ENCODE measurements around the gene PPM1K.

The PPM1K gene

DNA sequence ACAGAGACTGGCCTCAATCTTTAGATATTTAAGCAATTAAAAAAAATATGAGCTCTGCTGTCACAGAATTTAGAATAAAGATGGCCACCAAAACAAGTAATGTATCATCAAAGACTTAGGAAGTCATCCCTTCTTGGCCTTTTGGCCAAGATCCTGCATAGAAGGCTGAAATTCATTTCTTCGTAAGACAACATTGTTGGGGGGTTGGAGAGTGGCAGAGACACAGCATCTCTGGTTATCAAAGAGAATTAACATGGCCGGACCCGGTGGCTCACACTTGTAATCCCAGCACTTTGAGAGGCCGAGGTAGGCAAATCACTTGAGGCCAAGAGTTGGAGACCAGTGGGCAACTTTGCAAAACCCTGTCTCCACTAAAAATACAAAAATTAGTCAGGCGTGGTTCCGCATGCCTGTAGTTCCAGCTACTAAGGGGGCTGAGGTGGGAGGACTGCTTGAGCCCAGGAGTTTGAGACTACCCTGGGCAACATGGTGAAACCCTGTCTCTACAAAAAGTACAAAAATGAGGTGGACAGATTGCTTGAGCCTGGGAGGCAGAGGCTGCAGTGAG is 4.0 kb downstream of the PPM1K start:
- H3K4me3 ChIP-seq (ENCODE audit: low read depth, low read length) = no peak overlapping the region

GRCh38 chr4:88277711-88278225 is 6.6 kb downstream of the PPM1K start:
- no peak for DNase-seq (ENCODE audit: low read depth)
- no peak overlapping the region for H3K4me3 ChIP-seq (ENCODE audit: low read depth, low read length)

More for the DNA sequence above, 4.0 kb downstream of the PPM1K start:
- DNase-seq (ENCODE audit: low read depth) = no peak

DNA sequence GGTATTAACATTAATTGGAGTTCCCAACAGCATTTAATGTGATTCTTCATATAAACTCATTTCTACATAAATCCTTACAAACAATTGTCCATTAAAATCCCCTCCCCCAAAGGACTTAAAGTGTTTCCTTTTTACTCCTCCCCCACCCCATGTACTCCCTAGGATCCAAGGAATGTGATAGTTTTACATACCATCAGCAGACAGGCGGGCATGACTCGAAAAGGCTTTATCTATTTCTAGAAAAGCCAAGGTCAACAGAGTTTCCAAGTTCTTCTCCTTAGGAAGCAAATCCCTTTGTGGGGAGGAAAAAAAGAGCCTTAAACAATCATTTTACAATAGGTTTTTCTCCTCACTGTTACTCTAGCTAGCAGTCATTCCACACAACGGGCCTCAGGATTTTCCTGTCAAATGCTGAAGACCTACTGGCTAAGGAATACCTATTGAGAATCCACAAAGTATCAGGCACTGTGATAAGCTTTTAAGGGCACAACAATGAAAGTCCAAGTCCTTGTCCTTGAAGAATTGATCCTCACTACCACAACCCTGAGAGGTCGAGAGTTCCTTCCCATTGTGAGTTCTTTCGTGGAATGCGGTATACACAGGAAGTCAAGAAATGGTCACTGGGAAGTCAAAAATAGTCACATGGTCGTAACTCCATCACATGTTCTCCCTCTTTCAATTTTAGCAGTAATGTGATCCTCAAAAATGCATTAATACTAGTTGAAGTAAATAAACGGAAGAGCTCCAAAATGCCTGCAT is 7.2 kb downstream of the PPM1K start:
- DNase-seq (ENCODE audit: low read depth) = no peak
- H3K4me3 ChIP-seq (ENCODE audit: low read depth, low read length) = no peak overlapping the region

GRCh38 chr4:88275949-88276515 is 8.3 kb downstream of the PPM1K start:
- DNase-seq (ENCODE audit: low read depth) = no peak
- H3K4me3 ChIP-seq (ENCODE audit: low read depth, low read length) = no peak overlapping the region

DNA sequence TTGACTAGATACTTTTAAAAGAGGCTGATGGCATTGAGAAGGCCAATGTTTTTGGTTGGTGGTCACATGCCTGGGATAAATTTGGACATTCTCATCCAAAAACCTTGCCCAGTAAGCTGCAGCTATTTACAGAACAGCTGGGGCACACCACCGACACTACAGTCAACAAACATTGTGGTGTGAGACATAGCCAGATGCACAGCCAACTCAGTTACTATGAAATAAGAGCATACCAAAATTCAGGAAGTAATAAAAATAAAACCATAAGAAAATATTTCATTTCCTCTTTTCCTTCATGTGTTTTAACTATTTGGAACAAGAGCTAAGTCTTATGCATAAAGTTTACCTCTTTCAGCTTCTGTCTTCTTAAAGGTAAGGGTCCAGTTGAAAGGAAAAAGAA is 8.8 kb downstream of the PPM1K start:
- H3K4me3 ChIP-seq (ENCODE audit: low read depth, low read length) = no peak overlapping the region
- no peak for DNase-seq (ENCODE audit: low read depth)

GRCh38 chr4:88268913-88269312 is 15.4 kb downstream of the PPM1K start:
- no peak overlapping the region for H3K4me3 ChIP-seq (ENCODE audit: low read depth, low read length)
- DNase-seq (ENCODE audit: low read depth) = no peak

- H3K4me3 ChIP-seq (ENCODE audit: low read depth, low read length) = no peak overlapping the region
- no peak for DNase-seq (ENCODE audit: low read depth)
Measured at GRCh38 chr4:88264336-88264735, 20.0 kb downstream of the PPM1K start.

DNA sequence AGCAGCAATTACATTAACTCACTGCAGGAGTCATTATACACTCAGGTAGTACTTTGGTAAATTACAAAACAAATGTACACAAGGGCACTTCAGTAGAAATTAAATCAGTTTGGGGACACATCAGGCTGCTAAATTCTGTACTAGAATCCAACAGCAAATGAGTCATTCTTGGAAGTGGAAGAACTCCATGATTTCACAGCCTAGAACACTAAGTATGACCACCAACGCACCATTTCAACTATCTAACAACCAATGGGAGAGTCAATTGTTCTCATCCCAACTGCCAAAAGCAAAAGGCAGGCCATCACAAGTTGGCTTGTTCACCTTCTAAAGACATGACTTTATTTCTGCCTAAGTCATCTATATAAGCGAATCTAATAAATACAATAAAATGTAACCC is 26.6 kb downstream of the PPM1K start:
- DNase-seq (ENCODE audit: low read depth) = no peak
- H3K4me3 ChIP-seq (ENCODE audit: low read depth, low read length) = no peak overlapping the region

- H3K4me3 ChIP-seq (ENCODE audit: low read depth, low read length) = no peak overlapping the region
- no peak for DNase-seq (ENCODE audit: low read depth)
Measured at GRCh38 chr4:88255111-88255510, 29.2 kb downstream of the PPM1K start.

GRCh38 chr4:88251924-88252323 is 32.4 kb downstream of the PPM1K start:
- DNase-seq (ENCODE audit: low read depth) = no peak
- H3K4me3 ChIP-seq (ENCODE audit: low read depth, low read length) = no peak overlapping the region

- no peak for DNase-seq (ENCODE audit: low read depth)
- H3K4me3 ChIP-seq (ENCODE audit: low read depth, low read length) = no peak overlapping the region
Measured at GRCh38 chr4:88247148-88247547, 37.2 kb downstream of the PPM1K start.

DNA sequence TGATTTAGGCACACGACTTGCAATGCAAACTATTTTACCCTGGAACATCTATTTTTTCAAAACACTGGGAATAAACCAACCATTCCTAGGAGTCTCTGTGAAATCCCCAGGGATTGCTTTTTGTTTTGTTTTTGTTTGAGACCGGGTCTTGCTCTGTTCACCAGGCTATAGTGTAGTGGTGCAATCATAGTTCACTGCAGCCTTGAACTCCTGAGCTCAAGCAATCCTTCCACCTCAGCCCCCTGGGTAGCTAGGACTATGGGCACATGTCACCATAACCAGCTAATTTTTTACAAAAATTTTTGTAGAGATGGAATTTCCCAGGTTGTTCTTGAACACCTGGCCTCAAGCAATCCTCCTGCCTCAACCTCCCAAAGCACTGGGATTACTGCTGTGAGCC is 37.8 kb downstream of the PPM1K start:
- no peak for DNase-seq (ENCODE audit: low read depth)

DNA sequence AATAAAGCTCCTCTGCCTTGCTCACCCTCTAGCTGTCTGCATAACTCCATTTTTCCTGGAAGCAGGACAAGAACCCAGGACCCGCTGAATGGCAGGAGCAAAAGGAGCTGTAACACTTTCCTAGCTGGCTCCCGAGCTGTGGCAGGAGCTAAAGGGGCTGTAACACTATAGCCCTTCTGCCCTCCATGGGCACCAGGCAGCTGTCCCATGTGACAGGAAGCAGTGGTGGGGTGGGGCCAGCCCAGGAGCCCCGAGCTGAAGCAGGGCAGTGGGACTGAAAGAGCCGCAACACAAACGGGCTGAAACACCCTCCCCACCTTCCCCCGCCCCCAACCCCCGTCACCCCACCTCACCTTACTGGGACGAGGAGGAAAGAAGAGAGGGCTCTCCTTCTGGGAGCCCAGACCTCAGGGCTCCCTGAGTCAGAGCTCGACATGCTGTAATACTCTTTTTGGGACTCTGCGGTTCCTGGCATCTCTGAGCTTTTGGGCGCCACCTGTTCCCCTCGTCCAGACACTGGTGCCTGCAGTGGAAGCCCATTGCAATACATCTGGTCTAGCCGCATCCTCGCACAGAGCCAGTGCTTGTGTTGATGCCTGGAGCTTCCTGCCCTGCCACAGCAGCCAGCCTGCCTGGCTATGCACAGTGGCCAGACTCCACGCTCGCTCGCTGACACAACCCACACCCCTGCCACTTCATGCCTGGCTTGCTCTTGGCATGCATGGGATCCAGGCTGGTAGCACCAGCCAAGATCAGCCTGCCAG is 39.4 kb downstream of the PPM1K start:
- H3K4me3 ChIP-seq (ENCODE audit: low read depth, low read length) = no peak overlapping the region
- no peak for DNase-seq (ENCODE audit: low read depth)

More for the DNA sequence above, 37.8 kb downstream of the PPM1K start:
- H3K4me3 ChIP-seq (ENCODE audit: low read depth, low read length) = no peak overlapping the region

- H3K4me3 ChIP-seq (ENCODE audit: low read depth, low read length) = no peak overlapping the region
- no peak for DNase-seq (ENCODE audit: low read depth)
Measured at GRCh38 chr4:88244056-88244455, 40.3 kb downstream of the PPM1K start.

DNA sequence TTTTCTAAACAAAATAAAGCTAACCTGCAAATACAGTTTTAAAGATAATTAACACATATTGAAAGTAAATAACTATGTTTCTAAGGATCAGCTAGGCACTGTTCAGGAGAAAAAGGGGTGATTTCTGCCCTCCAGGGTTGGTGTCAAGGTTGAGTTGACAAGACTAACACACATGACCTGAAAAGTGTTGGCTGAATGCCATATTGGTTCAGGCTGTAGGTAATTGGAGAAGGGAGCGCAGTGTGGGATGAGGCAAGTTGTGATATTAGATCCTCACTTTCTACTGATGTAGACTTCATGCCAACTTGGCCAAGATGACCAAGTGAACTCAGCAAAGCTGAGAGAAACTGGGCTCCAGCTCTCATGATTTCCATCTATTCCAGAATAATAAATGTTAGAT is 42.2 kb downstream of the PPM1K start:
- H3K4me3 ChIP-seq (ENCODE audit: low read depth, low read length) = no peak overlapping the region
- DNase-seq (ENCODE audit: low read depth) = no peak

DNA sequence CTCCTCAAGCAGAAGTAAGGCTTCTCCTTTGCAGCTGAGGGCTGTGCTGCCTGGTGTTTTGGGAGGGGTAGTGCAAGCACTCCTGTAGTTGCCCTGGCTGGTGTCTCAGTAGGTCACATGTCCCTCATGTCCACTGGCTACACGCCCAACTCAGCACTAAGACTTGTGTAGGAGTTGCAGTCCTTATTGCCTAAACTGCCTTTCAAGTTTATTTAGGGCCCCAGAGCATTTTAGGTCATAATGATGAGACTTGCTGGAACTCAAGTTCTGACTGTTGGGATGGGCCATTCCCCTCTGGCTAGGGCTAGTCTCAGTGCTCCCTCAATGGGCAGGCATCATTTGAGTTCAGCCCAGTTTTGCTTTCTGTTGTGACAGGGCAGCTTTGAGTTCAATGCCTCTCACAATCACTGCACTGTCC is 44.1 kb downstream of the PPM1K start:
- DNase-seq (ENCODE audit: low read depth) = no peak
- no peak overlapping the region for H3K4me3 ChIP-seq (ENCODE audit: low read depth, low read length)

- no peak for DNase-seq (ENCODE audit: low read depth)
- H3K4me3 ChIP-seq (ENCODE audit: low read depth, low read length) = peak overlapping the region; percentile 21
Measured at GRCh38 chr4:88230969-88231771, 53.2 kb downstream of the PPM1K start.

DNA sequence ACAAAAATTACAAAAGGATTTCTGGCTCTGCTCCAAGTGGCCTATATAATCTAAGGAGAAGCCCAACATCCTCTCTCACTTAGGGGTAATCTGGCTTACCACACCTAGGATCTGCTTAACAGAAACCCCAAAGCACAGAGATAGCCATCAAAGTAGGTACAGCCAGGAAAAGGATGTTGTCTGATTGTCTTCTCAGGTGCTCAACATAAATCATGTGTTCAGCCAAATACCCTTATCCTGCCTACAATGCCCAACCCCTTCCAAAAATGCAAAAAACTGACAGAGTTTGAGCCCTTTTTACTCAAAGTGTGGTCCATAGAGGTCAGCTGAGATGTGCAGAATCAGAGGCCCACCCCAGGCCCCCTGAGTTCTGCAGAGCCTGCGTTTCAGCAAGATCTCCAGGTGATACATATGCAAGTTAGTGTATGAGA is 53.9 kb downstream of the PPM1K start:
- no peak overlapping the region for H3K4me3 ChIP-seq (ENCODE audit: low read depth, low read length)
- DNase-seq (ENCODE audit: low read depth) = no peak

DNA sequence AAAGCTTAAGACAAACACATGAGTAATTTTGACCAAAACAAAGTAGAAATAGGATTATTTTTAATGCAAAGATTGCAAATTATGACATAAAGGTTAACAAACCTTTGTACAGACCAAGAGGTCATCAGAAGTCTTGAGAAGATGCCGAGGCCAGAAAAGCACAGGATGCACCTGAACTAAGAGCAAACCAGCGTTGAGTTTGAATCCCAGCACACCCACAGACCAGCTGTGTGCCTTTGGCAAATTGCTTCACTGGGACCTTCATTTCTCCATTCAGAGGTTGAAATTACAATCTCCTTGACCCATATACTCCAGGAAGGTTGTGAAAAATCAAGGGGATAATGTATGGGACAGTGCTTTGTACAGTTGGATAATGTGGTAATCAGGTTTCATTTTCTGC is 56.6 kb downstream of the PPM1K start:
- no peak for DNase-seq (ENCODE audit: low read depth)
- no peak overlapping the region for H3K4me3 ChIP-seq (ENCODE audit: low read depth, low read length)

All from skeletal muscle cell (primary cell).